ENCODE measurements around the gene TLR9.

DNA sequence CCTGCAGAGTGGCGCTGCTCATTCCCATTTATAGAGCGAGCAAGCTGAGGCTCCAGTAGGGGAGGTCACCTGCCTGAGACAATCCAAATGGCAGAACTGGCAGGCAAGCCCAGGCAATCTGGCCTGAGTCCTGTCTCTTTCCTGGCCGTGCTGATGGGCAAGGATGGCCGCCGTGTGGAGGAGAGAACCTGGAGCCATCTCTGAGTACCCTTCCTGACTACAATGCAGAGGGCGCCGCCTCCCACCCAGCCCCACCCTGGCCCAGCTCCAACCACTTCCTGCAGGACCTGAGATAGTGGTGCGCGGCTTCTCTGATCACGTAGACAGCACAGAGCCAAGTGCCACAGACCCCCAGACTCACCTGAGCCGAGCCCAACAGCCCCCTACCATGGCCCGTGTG lies 7.0 kb downstream of the TLR9 start:
- TF ChIP-seq SP1 (IDR thresholded peaks at IDR 0.05) = no peak
- TF ChIP-seq NFRKB (IDR thresholded peaks at IDR 0.05) = no peak
- no peak for TF ChIP-seq L3MBTL2 (conservative IDR thresholded peaks at IDR 0.05)
- TF ChIP-seq HDGF (IDR thresholded peaks at IDR 0.05; ENCODE audit: borderline replicate concordance) = no peak
- TF ChIP-seq SUZ12 (IDR thresholded peaks at IDR 0.05) = no peak
- TF ChIP-seq LEF1 (IDR thresholded peaks at IDR 0.05; ENCODE audit: borderline replicate concordance) = no peak
- no peak for TF ChIP-seq ELF4 (IDR thresholded peaks at IDR 0.05)
- TF ChIP-seq ZNF384 (IDR thresholded peaks at IDR 0.05) = no peak
- TF ChIP-seq, protein P1, sequence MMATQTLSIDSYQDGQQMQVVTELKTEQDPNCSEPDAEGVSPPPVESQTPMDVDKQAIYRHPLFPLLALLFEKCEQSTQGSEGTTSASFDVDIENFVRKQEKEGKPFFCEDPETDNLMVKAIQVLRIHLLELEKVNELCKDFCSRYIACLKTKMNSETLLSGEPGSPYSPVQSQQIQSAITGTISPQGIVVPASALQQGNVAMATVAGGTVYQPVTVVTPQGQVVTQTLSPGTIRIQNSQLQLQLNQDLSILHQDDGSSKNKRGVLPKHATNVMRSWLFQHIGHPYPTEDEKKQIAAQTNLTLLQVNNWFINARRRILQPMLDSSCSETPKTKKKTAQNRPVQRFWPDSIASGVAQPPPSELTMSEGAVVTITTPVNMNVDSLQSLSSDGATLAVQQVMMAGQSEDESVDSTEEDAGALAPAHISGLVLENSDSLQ (IDR thresholded peaks at IDR 0.05) = no peak
- TF ChIP-seq FOXM1 (IDR thresholded peaks at IDR 0.05; ENCODE audit: borderline replicate concordance) = no peak
- TF ChIP-seq FOXK2 (IDR thresholded peaks at IDR 0.05) = no peak

Data from HEK293T (cell line).